ENCODE data around the gene RUSF1.
"Not testable (repeated sequence)": the region's sequence is repeated elsewhere in the genome, so short reads cannot be mapped to it uniquely, and the experiment has no call there.

The RUSF1 gene

DNA sequence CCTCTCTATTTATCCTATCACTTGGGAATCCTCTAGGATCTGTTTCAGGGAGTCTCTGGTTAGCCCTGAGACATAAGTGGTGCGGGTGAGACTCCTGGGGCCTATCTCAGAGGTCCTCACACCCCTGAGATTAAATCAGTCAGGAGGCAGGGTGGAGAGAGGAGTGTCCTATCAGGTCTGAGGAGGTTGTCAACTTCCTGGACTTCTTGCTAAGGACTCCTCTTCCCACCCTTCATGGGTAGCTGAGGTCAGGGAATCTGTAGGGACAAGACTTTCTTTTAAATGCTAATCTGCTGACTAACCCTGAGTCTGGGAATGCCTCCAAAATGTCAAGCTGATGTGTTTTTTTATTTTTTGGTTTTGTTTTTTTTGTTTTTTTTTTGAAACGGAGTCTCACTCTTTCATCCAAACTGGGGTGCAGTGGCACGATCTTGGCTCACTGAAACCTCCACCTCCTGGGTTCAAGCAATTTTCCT is 55.5 kb downstream of the RUSF1 start:
- peak; percentile 88 for DNase-seq (ENCODE audit: low read depth)

DNA sequence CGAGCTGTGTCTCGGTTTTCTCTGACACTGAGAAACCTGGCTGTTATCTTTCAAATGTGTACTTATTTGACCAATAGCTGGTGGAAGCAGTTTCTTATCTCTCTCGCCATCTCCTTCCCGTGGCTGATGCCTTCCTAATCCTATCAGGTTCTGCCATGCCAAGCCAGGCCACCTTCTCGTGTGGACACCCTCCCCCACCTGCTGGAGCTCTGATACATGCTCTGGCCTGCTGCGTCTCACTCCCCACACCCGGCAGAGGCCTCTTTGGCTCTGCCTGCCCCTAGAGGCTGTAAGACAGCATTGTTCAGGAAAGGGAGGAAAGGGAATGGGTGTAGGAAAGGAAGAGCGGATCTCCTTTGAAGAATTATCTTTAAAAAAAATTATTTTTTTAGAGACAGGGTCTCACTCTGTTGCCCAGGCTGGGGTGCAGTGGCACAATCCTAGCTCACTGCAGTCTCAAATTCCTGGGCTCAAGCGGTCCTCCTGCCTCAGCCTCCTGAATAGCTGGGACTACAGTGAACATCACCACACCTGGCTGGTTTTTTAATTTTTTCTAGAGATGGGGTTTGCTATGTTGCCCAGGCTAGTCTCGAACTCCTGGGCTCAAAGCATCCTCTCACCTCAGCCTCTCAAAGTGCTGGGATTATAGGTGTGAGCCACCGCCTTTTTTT is 56.4 kb downstream of the RUSF1 start:
- no peak for DNase-seq (ENCODE audit: low read depth)

DNA sequence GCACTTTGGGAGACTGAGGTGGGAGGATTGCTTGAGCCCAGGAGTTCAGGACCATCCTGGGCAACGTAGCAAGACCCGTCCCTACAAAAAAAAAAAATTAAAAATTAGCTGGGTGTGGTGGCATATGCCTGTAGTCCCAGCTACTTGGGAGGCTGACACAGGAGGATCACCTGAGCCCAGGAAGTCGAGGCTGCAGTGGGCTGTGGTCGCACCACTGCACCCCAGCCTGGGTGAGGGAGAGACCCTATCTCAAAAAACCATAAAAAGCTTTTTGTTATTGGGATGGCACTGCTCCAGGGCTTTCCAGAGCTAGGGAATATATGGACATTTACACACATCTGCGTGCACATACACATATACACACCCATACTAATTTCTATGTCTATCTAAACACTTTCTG is 57.0 kb downstream of the RUSF1 start:
- DNase-seq (ENCODE audit: low read depth): no peak

DNA sequence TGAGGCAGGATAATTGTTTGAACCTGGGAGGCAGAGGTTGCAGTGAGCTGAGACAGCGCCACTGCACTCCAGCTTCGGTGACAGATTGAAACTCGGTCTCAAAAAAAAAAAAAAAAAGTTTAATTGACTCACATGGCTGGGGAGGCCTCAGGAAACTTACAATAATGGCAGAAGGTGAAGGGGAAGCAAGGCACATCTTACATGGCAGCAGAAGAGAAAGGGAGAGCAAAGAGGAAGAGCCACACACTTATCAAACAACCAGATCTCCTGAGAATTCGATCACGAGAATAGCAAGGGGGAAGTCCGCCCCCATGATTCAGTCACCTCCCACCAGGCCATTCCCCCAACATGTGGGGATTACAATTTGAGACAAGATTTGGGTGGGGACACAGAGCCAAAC is 62.3 kb downstream of the RUSF1 start:
- DNase-seq (ENCODE audit: low read depth): not testable (repeated sequence)

DNA sequence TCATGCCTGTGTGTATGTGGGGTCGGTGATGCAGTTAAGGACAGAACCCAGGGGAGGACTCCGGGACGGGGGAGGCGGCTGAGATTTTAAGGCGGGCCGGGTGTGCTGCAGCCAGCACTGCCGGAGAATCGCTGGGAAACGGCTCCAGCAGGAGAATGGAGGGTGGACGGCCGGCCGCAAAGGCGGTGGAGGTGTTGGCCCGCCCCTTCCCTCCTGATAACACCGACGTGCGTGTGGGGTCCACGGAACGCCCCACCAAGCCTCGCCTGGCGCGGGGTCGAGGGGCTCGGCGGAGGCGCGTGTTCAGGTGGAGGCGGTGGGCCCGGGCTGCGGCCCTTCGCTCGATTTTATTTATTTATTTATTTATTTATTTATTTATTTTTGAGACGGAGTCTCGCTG is 66.2 kb downstream of the RUSF1 start:
- DNase-seq (ENCODE audit: low read depth): no peak

DNA sequence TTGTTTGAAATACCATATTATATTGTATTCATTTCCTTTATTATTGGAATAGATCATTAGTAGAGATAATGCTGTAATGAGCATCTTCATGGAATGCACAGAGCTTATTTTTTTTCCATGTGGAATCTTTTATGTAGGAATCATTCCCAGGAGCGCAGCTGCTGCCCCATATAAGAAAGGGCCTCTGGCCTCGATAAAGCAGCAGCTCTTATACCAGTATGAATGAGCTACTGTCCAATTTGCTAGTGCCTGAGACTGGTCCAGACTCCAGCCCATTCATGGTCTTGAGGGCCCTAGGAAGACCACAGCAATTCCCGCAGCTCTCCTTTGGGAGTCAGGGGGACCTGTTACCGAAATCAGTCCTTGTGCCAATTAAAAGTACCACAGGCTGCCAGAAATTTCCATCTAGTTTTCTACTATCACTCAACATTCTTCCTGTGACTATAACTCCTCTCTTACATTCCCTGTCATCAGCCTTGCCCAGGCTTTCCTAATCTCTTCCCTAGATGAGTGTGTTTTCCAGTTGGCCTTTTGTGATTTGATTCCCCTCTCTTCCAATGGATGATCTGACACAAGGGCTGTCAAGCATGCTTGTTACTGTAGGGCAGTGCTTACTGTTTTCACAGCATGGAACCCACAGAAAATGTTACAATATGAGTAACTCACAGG is 67.5 kb downstream of the RUSF1 start:
- DNase-seq (ENCODE audit: low read depth): no peak

DNA sequence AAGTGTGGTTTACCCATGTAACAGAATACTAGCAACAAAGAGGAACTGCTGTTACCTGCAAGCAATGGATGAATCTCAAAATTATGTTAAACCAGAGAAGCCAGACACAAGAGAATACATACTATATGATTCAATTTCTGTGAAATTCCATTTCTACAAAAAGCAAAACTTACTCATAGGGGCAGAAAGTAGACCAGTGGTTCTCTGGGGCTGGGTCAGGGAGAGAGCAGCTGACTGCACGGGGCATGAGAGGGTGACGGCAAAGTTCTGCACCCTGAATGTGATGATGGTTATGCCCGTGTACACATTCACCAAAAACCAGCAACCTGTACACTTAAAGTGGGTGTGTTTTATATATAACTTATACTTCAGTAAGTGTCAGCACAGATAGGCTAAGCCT is 68.7 kb downstream of the RUSF1 start:
- no peak for DNase-seq (ENCODE audit: low read depth)

Data from GM04504 (cell line).